HG03064 (cell line): ENCODE results near the gene ZNF273.
"Not testable (repeated sequence)": the region's sequence is repeated elsewhere in the genome, so short reads cannot be mapped to it uniquely, and the experiment has no call there.

Experiments used
- ATAC-seq: cut with Tn5 transposase; IDR thresholded peaks from one replicate; pipeline ENCODE4 v1.9.1; 2021; ENCODE audit warnings: low read depth; ENCODE audit not compliant: unreplicated experiment

Gene ZNF273

GRCh38 chr7:64902806-64903721 lies at the start of gene ZNF273:
Gene ZNF273, plus strand, starts transcription at chr7:64903273. Its CDS starts 45 bp downstream, at chr7:64903318.
- peak; percentile 97 for ATAC-seq

GRCh38 chr7:64853679-64854078 lies 49.4 kb upstream of the ZNF273 start:
- no peak for ATAC-seq

GRCh38 chr7:64854969-64855368 lies 48.1 kb upstream of the ZNF273 start:
- ATAC-seq: no peak

- no peak for ATAC-seq
Observed at GRCh38 chr7:64863021-64863420, 40.1 kb upstream of the ZNF273 start.

GRCh38 chr7:64863530-64863929 lies 39.5 kb upstream of the ZNF273 start:
- ATAC-seq: not testable (repeated sequence)

- ATAC-seq: no peak
Observed at GRCh38 chr7:64863969-64864368, 39.1 kb upstream of the ZNF273 start.

GRCh38 chr7:64867863-64868440 lies 35.1 kb upstream of the ZNF273 start:
- no peak for ATAC-seq

- ATAC-seq: no peak
Observed at GRCh38 chr7:64868499-64868898, 34.6 kb upstream of the ZNF273 start.

GRCh38 chr7:64869121-64869725 lies 33.9 kb upstream of the ZNF273 start:
- ATAC-seq: no peak

- ATAC-seq: no peak
Observed at GRCh38 chr7:64869912-64870562, 33.0 kb upstream of the ZNF273 start.

GRCh38 chr7:64870656-64871055 lies 32.4 kb upstream of the ZNF273 start:
- no peak for ATAC-seq

GRCh38 chr7:64871761-64872160 lies 31.3 kb upstream of the ZNF273 start:
- no peak for ATAC-seq

GRCh38 chr7:64872351-64873154 lies 30.5 kb upstream of the ZNF273 start:
- no peak for ATAC-seq

GRCh38 chr7:64873155-64873500 lies 29.9 kb upstream of the ZNF273 start:
- ATAC-seq: no peak

GRCh38 chr7:64873517-64873916 lies 29.6 kb upstream of the ZNF273 start:
- ATAC-seq: no peak

- ATAC-seq: no peak
Observed at GRCh38 chr7:64874114-64874513, 29.0 kb upstream of the ZNF273 start.

GRCh38 chr7:64874562-64875250 lies 28.4 kb upstream of the ZNF273 start:
- ATAC-seq: no peak

GRCh38 chr7:64875258-64875657 lies 27.8 kb upstream of the ZNF273 start:
- ATAC-seq: no peak

GRCh38 chr7:64875658-64876406 lies 27.2 kb upstream of the ZNF273 start:
- ATAC-seq: no peak
